PFSK-1 (cell line): ENCODE measurements around the gene UQCR11.

ENCODE experiments used
- FOXP2 ChIP-seq: optimal IDR thresholded peaks from 2 replicates; pipeline ENCODE3; 2011; ENCODE audit warnings: borderline replicate concordance, control low read depth, inconsistent platforms; ENCODE audit not compliant: insufficient read depth; ENCODE audit errors: extremely low read length, extremely low read depth
- POLR2AphosphoS5 ChIP-seq: IDR thresholded peaks from 2 replicates; pipeline ENCODE4 v1.6.1; 2012; ENCODE audit warnings: low read depth, mild to moderate bottlenecking, control low read depth, low read length, moderate library complexity
- SIN3A ChIP-seq: IDR thresholded peaks from 2 replicates; pipeline ENCODE4 v1.6.1; 2012; ENCODE audit warnings: mild to moderate bottlenecking, low read length, moderate library complexity, borderline replicate concordance; ENCODE audit not compliant: insufficient read depth
- TAF1 ChIP-seq: IDR thresholded peaks from 2 replicates; pipeline ENCODE4 v1.6.1; 2012; ENCODE audit warnings: low read length, control low read depth, borderline replicate concordance; ENCODE audit not compliant: insufficient read depth
- TF ChIP-seq, protein P1 (sequence below), 2 experiments: IDR thresholded peaks; 2 replicates each; pipeline versions ENCODE4 v1.6.1 to v1.8.0; 2011 to 2012; ENCODE audit warnings: low read depth in 2 of 2, low read length in 2 of 2, control low read depth in 1 of 2, inconsistent platforms in 1 of 2, mild to moderate bottlenecking in 1 of 2, moderate library complexity in 1 of 2; ENCODE audit not compliant: insufficient read depth in 1 of 2

Gene UQCR11

DNA sequence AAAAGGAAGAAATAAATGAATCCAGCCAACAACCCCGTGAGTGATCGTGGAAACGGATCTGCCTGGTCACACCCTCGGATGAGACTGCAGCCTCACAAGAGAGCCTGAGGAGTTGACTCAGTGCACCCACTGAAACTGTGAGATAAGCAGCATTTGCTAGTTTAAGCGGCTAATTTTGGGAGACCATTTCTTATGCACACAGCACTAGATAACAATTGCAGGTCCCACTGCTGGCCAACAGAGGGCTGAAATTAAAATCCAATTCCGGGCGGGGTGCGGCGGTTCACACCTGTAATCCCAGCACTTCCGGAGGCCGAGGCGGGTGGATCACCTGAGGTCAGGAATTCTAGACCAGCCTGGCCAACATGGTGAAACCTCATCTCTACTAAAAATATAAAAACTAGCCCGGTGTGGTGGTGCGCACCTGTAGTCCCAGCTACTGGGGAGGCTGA, 3.6 kb downstream of the UQCR11 start:
- no peak for TF ChIP-seq POLR2AphosphoS5
- TF ChIP-seq TAF1, result no peak
- TF ChIP-seq, protein P1, sequence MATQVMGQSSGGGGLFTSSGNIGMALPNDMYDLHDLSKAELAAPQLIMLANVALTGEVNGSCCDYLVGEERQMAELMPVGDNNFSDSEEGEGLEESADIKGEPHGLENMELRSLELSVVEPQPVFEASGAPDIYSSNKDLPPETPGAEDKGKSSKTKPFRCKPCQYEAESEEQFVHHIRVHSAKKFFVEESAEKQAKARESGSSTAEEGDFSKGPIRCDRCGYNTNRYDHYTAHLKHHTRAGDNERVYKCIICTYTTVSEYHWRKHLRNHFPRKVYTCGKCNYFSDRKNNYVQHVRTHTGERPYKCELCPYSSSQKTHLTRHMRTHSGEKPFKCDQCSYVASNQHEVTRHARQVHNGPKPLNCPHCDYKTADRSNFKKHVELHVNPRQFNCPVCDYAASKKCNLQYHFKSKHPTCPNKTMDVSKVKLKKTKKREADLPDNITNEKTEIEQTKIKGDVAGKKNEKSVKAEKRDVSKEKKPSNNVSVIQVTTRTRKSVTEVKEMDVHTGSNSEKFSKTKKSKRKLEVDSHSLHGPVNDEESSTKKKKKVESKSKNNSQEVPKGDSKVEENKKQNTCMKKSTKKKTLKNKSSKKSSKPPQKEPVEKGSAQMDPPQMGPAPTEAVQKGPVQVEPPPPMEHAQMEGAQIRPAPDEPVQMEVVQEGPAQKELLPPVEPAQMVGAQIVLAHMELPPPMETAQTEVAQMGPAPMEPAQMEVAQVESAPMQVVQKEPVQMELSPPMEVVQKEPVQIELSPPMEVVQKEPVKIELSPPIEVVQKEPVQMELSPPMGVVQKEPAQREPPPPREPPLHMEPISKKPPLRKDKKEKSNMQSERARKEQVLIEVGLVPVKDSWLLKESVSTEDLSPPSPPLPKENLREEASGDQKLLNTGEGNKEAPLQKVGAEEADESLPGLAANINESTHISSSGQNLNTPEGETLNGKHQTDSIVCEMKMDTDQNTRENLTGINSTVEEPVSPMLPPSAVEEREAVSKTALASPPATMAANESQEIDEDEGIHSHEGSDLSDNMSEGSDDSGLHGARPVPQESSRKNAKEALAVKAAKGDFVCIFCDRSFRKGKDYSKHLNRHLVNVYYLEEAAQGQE (IDR thresholded peaks at IDR 0.05; ENCODE audit: insufficient read depth in 1 of 2, low read depth in 2 of 2, low read length in 2 of 2), result no peak
- TF ChIP-seq SIN3A, result no peak
- TF ChIP-seq FOXP2, result no peak

DNA sequence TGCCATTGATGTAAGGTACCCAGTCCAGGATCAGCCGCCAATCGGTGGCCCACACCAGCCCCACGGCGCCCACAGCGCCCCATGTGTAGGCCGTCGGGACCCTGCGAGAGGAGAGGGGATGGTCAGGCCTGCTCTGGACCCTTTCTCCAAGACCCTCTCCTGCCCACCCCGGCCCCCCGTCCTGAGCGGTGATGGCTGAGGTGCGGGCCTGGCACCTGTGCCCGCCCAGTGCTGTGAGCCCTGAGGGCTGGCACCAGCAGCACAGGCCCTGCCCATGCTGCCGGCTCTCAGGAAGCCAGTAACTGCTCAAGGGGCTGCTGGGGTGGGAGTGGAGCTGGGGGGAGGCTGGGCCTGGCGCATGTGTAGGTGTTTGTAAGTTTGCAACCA, 5.8 kb downstream of the UQCR11 start:
- TF ChIP-seq TAF1 (no peak), SIN3A (no peak), FOXP2 (no peak), POLR2AphosphoS5 (no peak)
- TF ChIP-seq, protein P1 (IDR thresholded peaks at IDR 0.05; ENCODE audit: insufficient read depth in 1 of 2, low read depth in 2 of 2, low read length in 2 of 2), result no peak

DNA sequence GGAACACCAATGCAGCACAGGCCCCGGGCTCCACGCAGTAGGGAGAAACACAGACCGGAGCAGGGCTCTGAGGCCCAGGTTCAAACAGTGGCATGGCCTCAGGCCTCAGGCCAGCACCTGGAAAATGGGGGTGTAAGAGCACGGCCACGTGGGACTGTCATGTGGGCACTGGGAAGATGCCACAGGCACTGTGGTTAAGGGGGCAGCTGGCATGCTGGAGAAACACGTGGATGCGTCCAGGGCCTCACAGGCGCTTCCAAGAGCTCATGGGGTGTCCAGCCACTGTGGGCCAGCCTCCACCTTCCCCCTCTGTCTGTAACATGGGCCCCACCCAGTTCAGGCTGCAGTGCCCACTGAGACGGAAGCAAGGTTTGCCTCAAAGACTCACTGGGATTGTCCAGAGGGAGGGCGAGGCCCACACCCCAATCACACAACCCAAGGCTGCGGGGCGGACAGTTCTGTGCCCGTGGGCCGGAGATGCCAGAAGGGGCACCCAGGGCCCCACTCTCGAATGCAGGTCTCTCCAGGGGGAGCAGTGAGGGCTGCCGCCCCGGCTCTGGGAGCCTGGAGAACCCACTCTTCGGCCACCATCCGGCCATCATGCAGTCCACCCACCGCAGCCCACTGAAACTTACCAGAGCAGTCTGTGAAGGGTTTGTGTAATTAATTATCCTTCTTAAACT, 6.3 kb downstream of the UQCR11 start:
- no peak for TF ChIP-seq SIN3A
- TF ChIP-seq, protein P1 (IDR thresholded peaks at IDR 0.05; ENCODE audit: insufficient read depth in 1 of 2, low read depth in 2 of 2, low read length in 2 of 2), result no peak
- TF ChIP-seq TAF1, result no peak
- no peak for TF ChIP-seq POLR2AphosphoS5
- TF ChIP-seq FOXP2, result no peak

DNA sequence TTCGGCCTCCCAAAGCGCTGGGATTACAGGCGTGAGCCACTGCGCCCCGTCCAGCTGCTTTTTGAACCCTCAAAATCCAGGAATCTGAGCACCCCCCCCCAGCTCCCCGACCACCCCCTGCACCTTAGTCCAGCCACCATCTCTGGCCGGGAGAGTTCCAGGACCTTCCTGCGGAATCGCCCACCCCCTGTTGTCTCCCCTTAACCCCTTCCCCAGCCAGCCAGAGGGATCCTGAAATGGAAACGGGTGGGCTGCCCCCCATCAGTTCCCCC, 11.8 kb downstream of the UQCR11 start:
- TF ChIP-seq FOXP2 (no peak), POLR2AphosphoS5 (no peak), TAF1 (no peak), SIN3A (no peak)
- TF ChIP-seq, protein P1 (IDR thresholded peaks at IDR 0.05; ENCODE audit: insufficient read depth in 1 of 2, low read depth in 2 of 2, low read length in 2 of 2), result no peak
